CD14-positive monocyte (primary cell): ENCODE measurements around the gene SIX2. TPM values are rescaled to one million over a fixed set of nuclear protein-coding genes. Genes with fewer than 3 reads are reported as not detected.

Experiments
- DNase-seq, 3 donors: peaks; one replicate each; pipeline ENCODE4 v3.0.0-alpha.2; 2011 to 2022
- H2AFZ ChIP-seq: 2 replicates; pipeline ENCODE4 v1.6.0; 2012; ENCODE audit warnings: mild to moderate bottlenecking, low read depth, low read length, inconsistent platforms; ENCODE audit not compliant: insufficient read depth, poor library complexity, severe bottlenecking
- H3K27ac ChIP-seq, 2 donors: 1 replicate in 1 of 2; 2 replicates in 1 of 2; pipeline ENCODE4 v1.5.1; 2012 to 2013; ENCODE audit warnings: low read length in 2 of 2, control low read depth in 1 of 2, inconsistent platforms in 1 of 2, low read depth in 1 of 2, mild to moderate bottlenecking in 1 of 2
- H3K27me3 ChIP-seq, 2 donors: one replicate each; pipeline versions ENCODE4 v1.6.0 to v1.6.1; 2011 to 2013; ENCODE audit warnings: low read length in 2 of 2; ENCODE audit not compliant: control insufficient read depth in 2 of 2, insufficient read depth in 2 of 2
- H3K36me3 ChIP-seq, 2 donors: replicated peaks in 1 of 2; 1 replicate in 1 of 2; 2 replicates in 1 of 2; pipeline versions ENCODE4 v1.5.1 to v1.6.1; 2012 to 2013; ENCODE audit warnings: low read length in 2 of 2, control low read depth in 1 of 2, inconsistent platforms in 1 of 2, mild to moderate bottlenecking in 1 of 2; ENCODE audit not compliant: insufficient read depth in 2 of 2, control insufficient read depth in 1 of 2
- H3K4me1 ChIP-seq, 2 donors: 1 replicate in 1 of 2; 2 replicates in 1 of 2; pipeline versions ENCODE4 v1.5.1 to v1.6.1; 2012 to 2013; ENCODE audit warnings: low read length in 2 of 2, control low read depth in 1 of 2, inconsistent platforms in 1 of 2, mild to moderate bottlenecking in 1 of 2, moderate library complexity in 1 of 2; ENCODE audit not compliant: insufficient read depth in 2 of 2, control insufficient read depth in 1 of 2
- H3K4me2 ChIP-seq: replicated peaks from 2 replicates; pipeline ENCODE3; 2012; ENCODE audit warnings: low read length, moderate library complexity, mild to moderate bottlenecking; ENCODE audit not compliant: poor library complexity, severe bottlenecking; ENCODE audit errors: extremely low read depth
- H3K4me3 ChIP-seq, 3 experiments: fragments of 200-600 bp in 1 of 3; sonication (generic) in 1 of 3; replicated peaks in 1 of 3; 1 replicate in 2 of 3; 2 replicates in 1 of 3; pipeline ENCODE4 v1.5.1; 2011 to 2013; ENCODE audit warnings: low read length in 3 of 3, mild to moderate bottlenecking in 3 of 3, control low read depth in 2 of 3, low read depth in 2 of 3, inconsistent platforms in 1 of 3, moderate library complexity in 1 of 3
- H3K79me2 ChIP-seq: 2 replicates; pipeline ENCODE4 v1.6.0; 2012; ENCODE audit warnings: mild to moderate bottlenecking, control low read depth, inconsistent platforms, low read length, moderate library complexity; ENCODE audit not compliant: insufficient read depth
- H3K9ac ChIP-seq: 2 replicates; pipeline ENCODE4 v1.6.0; 2017; ENCODE audit warnings: low read length, mild to moderate bottlenecking; ENCODE audit not compliant: insufficient read depth, poor library complexity, severe bottlenecking
- H3K9me3 ChIP-seq, 2 donors: replicated peaks in 1 of 2; 1 replicate in 1 of 2; 2 replicates in 1 of 2; pipeline versions ENCODE4 v1.5.1 to v1.6.1; 2012 to 2013; ENCODE audit warnings: low read length in 2 of 2, control low read depth in 1 of 2; ENCODE audit not compliant: control insufficient read depth in 1 of 2, insufficient read depth in 1 of 2
- H4K20me1 ChIP-seq: 2 replicates; pipeline ENCODE4 v1.6.0; 2012; ENCODE audit warnings: mild to moderate bottlenecking, low read length, control low read depth, moderate library complexity; ENCODE audit not compliant: insufficient read depth
- H3K27ac Mint-ChIP-seq, 7 donors: one replicate each; pipeline ENCODE4 v1.8.0; 2020; ENCODE audit warnings: mild to moderate bottlenecking in 7 of 7, mixed read lengths in 7 of 7, moderate library complexity in 6 of 7, inconsistent platforms in 2 of 7
- H3K27me3 Mint-ChIP-seq, 3 donors: one replicate each; pipeline ENCODE4 v1.8.0; 2021 to 2022; ENCODE audit warnings: low read depth in 3 of 3, mild to moderate bottlenecking in 3 of 3, mixed read lengths in 3 of 3, moderate library complexity in 3 of 3, inconsistent platforms in 1 of 3
- H3K36me3 Mint-ChIP-seq, 2 donors: one replicate each; pipeline ENCODE4 v1.8.0; 2020; ENCODE audit warnings: mixed read lengths in 2 of 2, inconsistent platforms in 1 of 2, mild to moderate bottlenecking in 1 of 2
- H3K4me1 Mint-ChIP-seq: one replicate; pipeline ENCODE4 v1.8.0; 2020; ENCODE audit warnings: mild to moderate bottlenecking, mixed read lengths
- H3K4me3 Mint-ChIP-seq, 2 donors: one replicate each; pipeline ENCODE4 v1.8.0; 2020; ENCODE audit warnings: mild to moderate bottlenecking in 2 of 2, mixed read lengths in 2 of 2, moderate library complexity in 1 of 2
- H3K9me3 Mint-ChIP-seq, 7 donors: one replicate each; pipeline ENCODE4 v1.8.0; 2020 to 2022; ENCODE audit warnings: mixed read lengths in 7 of 7, mild to moderate bottlenecking in 6 of 7, moderate library complexity in 6 of 7, inconsistent platforms in 2 of 7
- CTCF ChIP-seq: fragments of 200-600 bp; IDR thresholded peaks from one replicate; pipeline ENCODE4 v1.8.0; 2022; ENCODE audit warnings: antibody characterized with exemption, mild to moderate bottlenecking
- WGBS: methylation state at CpG from one replicate; pipeline ENCODE4 v1.1.5; 2013; ENCODE audit warnings: missing lambda C conversion rate; ENCODE audit not compliant: insufficient coverage; 5-methylcytosine and 5-hydroxymethylcytosine counted together
- intact Hi-C, 2 donors: fragments of 100-400 bp; cut with micrococcal nuclease; formaldehyde crosslinking; loops; one replicate each; pipeline versions ENCODE4 v1.15.0 to v1.15.1; 2023
- polyA plus RNA-seq, 3 donors: library from polyadenylated mRNA; depleted of rRNA in 1 of 3; unstranded in 2 of 3; stranded (reverse) in 1 of 3; fragments of 300-500 nt in 2 of 3; fragments of >200 nt in 1 of 3; fragmentation: Illumina TruSeq in 2 of 3; gene quantifications; 1 replicate in 2 of 3; 2 replicates in 1 of 3; pipeline ENCODE4 v1.2.3, GENCODE V29; 2012 to 2021

SIX2 gene
- polyA plus RNA-seq, 3 donors: not detected

GRCh38 chr2:45004562-45005191 is 4.6 kb downstream of the SIX2 start:
- Histone ChIP-seq H3K27me3 (peaks cover 90 to 97% of the 10 kb centered on the region in 2 donors), H4K20me1 (no peaks in the 10 kb centered on the region), H3K9me3 (peaks cover 13 to 67% of the 10 kb centered on the region in 2 donors), H2AFZ (no peak overlapping the region), H3K36me3 (no peaks in the 10 kb centered on the region), H3K4me2 (no peak overlapping the region), H3K4me1 (peaks cover 24 to 31% of the 10 kb centered on the region in 2 donors), H3K4me3 (no peak overlapping the region), H3K79me2 (no peaks in the 10 kb centered on the region), H3K9ac (no peak overlapping the region), H3K27ac (no peak overlapping the region)
- peaks cover 44% of the 10 kb centered on the region for H3K4me1 Mint-ChIP-seq
- no peak for DNase-seq
- intact Hi-C loops: no loop called here
- peaks cover 94 to 99% (median 95%) of the 10 kb centered on the region in 3 donors for H3K27me3 Mint-ChIP-seq
- TF ChIP-seq CTCF: no peak
- peak overlapping the region in 1 of 7 donors; percentile 68 for H3K27ac Mint-ChIP-seq
- under 1% methylated on average over 28 of the region's 45 CpGs for WGBS
- peaks cover 0 to 35% (median 22%) of the 10 kb centered on the region in 7 donors for H3K9me3 Mint-ChIP-seq
- H3K36me3 Mint-ChIP-seq: peaks cover 3 to 12% of the 10 kb centered on the region in 2 donors
- H3K4me3 Mint-ChIP-seq: peak overlapping the region in 1 of 2 donors; percentile 72

GRCh38 chr2:45003579-45004551 is 5.4 kb downstream of the SIX2 start:
- Mint-ChIP-seq H3K4me3 (peak overlapping the region in 1 of 2 donors; percentile 72), H3K4me1 (peaks cover 40% of the 10 kb centered on the region), H3K36me3 (peaks cover 3 to 10% of the 10 kb centered on the region in 2 donors), H3K9me3 (peaks cover 0 to 34% (median 22%) of the 10 kb centered on the region in 7 donors), H3K27ac (no peak overlapping the region), H3K27me3 (peaks cover 97 to 100% (median 97%) of the 10 kb centered on the region in 3 donors)
- no peak for TF ChIP-seq CTCF
- Histone ChIP-seq H3K4me2 (no peak overlapping the region), H3K79me2 (no peaks in the 10 kb centered on the region), H3K9me3 (peaks cover 13 to 72% of the 10 kb centered on the region in 2 donors), H2AFZ (no peak overlapping the region), H3K27me3 (peaks cover 94 to 100% of the 10 kb centered on the region in 2 donors), H3K36me3 (no peaks in the 10 kb centered on the region), H3K4me1 (peaks cover 19 to 23% of the 10 kb centered on the region in 2 donors), H3K9ac (no peak overlapping the region), H3K4me3 (no peak overlapping the region), H4K20me1 (no peaks in the 10 kb centered on the region), H3K27ac (no peak overlapping the region)
- intact Hi-C loops: no loop called here
- 18% methylated on average over 24 of the region's 41 CpGs for WGBS
- DNase-seq: no peak
